Measurements from ENCODE around the gene BEND2. TPM values are rescaled to one million over a fixed set of nuclear protein-coding genes. Genes with fewer than 3 reads are reported as not detected.

The BEND2 gene
- total and polyA plus RNA-seq, 2 of the 8 experiments (the other 6 are each of a cell fraction or from before 2014, with no cell fraction given), result not detected

DNA sequence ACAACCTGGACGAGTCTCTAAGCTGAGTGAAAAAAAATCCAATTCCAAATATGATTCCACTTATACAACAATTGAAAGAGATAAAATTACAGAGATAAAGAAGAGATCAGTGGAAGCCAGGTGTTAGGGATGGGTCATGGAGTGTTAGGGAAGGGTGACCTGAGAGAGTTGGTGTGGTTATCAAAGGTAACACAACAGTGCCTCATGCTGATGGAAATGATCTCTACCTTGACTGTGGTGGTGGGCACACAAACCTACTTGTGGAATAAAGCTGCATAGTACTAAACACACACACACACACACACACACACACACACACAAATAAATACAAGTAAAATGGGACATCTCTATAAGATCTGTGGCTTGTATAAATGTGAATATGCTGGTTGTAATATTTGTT, 26.0 kb downstream of the BEND2 start:
- Histone ChIP-seq H4K5ac (ENCODE audit: insufficient read length, low read depth, low read length) (no peak overlapping the region), H3K9me3 (ENCODE audit: insufficient read depth in 2 of 2, low read depth in 1 of 2, low read length in 1 of 2) (no peaks in the 10 kb centered on the region), H3K79me2 (ENCODE audit: control insufficient read depth in 1 of 2, insufficient read depth in 2 of 2, low read length in 2 of 2) (no peaks in the 10 kb centered on the region), H2BK120ac (replicated peaks; ENCODE audit: low read depth, low read length) (no peak overlapping the region), H2BK12ac (ENCODE audit: low read depth, low read length) (no peak overlapping the region), H3K4ac (replicated peaks; ENCODE audit: insufficient read length, low read depth, low read length) (no peak overlapping the region), H4K8ac (ENCODE audit: extremely low read depth, insufficient read depth, low read length) (no peak overlapping the region), H3K23ac (ENCODE audit: insufficient read length) (no peak overlapping the region), H3K14ac (ENCODE audit: insufficient read length) (no peak overlapping the region), H2BK20ac (ENCODE audit: low read length) (no peak overlapping the region), H4K91ac (replicated peaks; ENCODE audit: insufficient read length, low read length) (no peak overlapping the region), H3K4me3 (ENCODE audit: extremely low read depth in 1 of 4, insufficient read depth in 2 of 4, low read depth in 3 of 4, low read length in 4 of 4) (no peak overlapping the region), H3K36me3 (ENCODE audit: control insufficient read depth in 2 of 4, insufficient read depth in 4 of 4, low read length in 3 of 4) (no peaks in the 10 kb centered on the region), H2AFZ (ENCODE audit: low read length) (no peak overlapping the region), H3K18ac (ENCODE audit: extremely low read depth, low read length) (no peak overlapping the region), H2BK5ac (ENCODE audit: low read depth, low read length) (no peak overlapping the region), H3K56ac (replicated peaks; ENCODE audit: insufficient read length, low read depth, low read length) (no peak overlapping the region), H3K4me2 (ENCODE audit: insufficient read depth in 1 of 2, low read depth in 2 of 2, low read length in 2 of 2) (no peak overlapping the region), H3K27ac (ENCODE audit: low read depth, low read length) (no peak overlapping the region), H3K27me3 (replicated peaks in 1 of 4; ENCODE audit: control insufficient read depth in 3 of 4, extremely low read depth in 1 of 4, insufficient read depth in 3 of 4, low read length in 3 of 4) (no peaks in the 10 kb centered on the region), H3K23me2 (ENCODE audit: low read depth, low read length) (no peaks in the 10 kb centered on the region), H4K20me1 (replicated peaks in 1 of 2; ENCODE audit: control insufficient read depth in 1 of 2, insufficient read depth in 2 of 2, low read length in 2 of 2) (no peaks in the 10 kb centered on the region), H3K9ac (replicated peaks in 1 of 4; ENCODE audit: extremely low read depth in 1 of 4, low read depth in 3 of 4, low read length in 3 of 4) (no peak overlapping the region), H2BK15ac (ENCODE audit: low read length) (no peak overlapping the region), H3K79me1 (ENCODE audit: low read depth, low read length) (no peaks in the 10 kb centered on the region), H3K4me1 (replicated peaks in 1 of 4; ENCODE audit: control insufficient read depth in 3 of 4, insufficient read depth in 4 of 4, low read length in 3 of 4) (no peaks in the 10 kb centered on the region), H2AK5ac (ENCODE audit: low read depth, low read length) (no peak overlapping the region)
- ChIA-PET CTCF (ENCODE audit: partially characterized antibody) (interaction anchor here (0.6 to 1.3 kb wide), 4 partner anchors 27 to 250 kb away, joined by 3 to 5 read pairs (median 4); no protein-coding TSS in a partner anchor), POLR2A (ENCODE audit: partially characterized antibody) (no interaction called here)
- 71% methylated on average over 1 of the region's 1 CpG; no CpG with 5 or more reads in 1 of the 2 experiments for WGBS, 2 experiments (ENCODE audit: extremely low coverage in 1 of 2, insufficient coverage in 1 of 2, insufficient read length in 1 of 2, insufficient replicate concordance in 2 of 2, low coverage in 1 of 2, low lambda C conversion rate in 2 of 2, missing lambda C conversion rate in 1 of 2)
- FAIRE-seq, result peak; percentile 69
- TF ChIP-seq RAD21 (IDR thresholded peaks at IDR 0.05 in 1 of 2, conservative IDR thresholded peaks at IDR 0.05 in 1 of 2; ENCODE audit: low read depth in 2 of 2, low read length in 2 of 2) (peak; percentile 51 to 60), KDM4A (IDR thresholded peaks at IDR 0.05; ENCODE audit: low read depth, low read length, severe bottlenecking) (no peak)
- TF ChIP-seq, protein P1, sequence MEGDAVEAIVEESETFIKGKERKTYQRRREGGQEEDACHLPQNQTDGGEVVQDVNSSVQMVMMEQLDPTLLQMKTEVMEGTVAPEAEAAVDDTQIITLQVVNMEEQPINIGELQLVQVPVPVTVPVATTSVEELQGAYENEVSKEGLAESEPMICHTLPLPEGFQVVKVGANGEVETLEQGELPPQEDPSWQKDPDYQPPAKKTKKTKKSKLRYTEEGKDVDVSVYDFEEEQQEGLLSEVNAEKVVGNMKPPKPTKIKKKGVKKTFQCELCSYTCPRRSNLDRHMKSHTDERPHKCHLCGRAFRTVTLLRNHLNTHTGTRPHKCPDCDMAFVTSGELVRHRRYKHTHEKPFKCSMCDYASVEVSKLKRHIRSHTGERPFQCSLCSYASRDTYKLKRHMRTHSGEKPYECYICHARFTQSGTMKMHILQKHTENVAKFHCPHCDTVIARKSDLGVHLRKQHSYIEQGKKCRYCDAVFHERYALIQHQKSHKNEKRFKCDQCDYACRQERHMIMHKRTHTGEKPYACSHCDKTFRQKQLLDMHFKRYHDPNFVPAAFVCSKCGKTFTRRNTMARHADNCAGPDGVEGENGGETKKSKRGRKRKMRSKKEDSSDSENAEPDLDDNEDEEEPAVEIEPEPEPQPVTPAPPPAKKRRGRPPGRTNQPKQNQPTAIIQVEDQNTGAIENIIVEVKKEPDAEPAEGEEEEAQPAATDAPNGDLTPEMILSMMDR (IDR thresholded peaks at IDR 0.05; ENCODE audit: control extremely low read depth in 1 of 3, insufficient read depth in 1 of 3, low read depth in 1 of 3, low read length in 3 of 3), result peak in 2 of 3 experiments; percentile 12 to 42; a peak in 2 of 4 replicates
- DNase-seq (ENCODE audit: low read depth in 1 of 2, low spot score in 2 of 2), result no peak

Measured in H1 (cell line).